ENCODE results near the gene CADPS. TPM values are rescaled to one million over a fixed set of nuclear protein-coding genes. Genes with fewer than 3 reads are reported as not detected.
A peak's percentile ranks its signal among the peaks of the same experiment; 100 is the strongest.

The CADPS gene
- 61.3 and 76.9 TPM in 2 replicates for total RNA-seq (2014; rRNA removed; shearing (Covaris generic))
- total RNA-seq (2022) = 68.6 and 79.5 TPM in 2 replicates
- Bru-seq, nascent RNA = percentile 83 among the genes with signal in this experiment
- BruChase-seq, experiment 1, labeled RNA remaining after a 6-hour chase = percentile 60 among the genes with signal in this experiment
- BruChase-seq, experiment 2, labeled RNA remaining after a 2-hour chase = percentile 67 among the genes with signal in this experiment
- long read RNA-seq, full-length matches to known transcripts = 15 of 82 reads
- long read RNA-seq, partial matches to known transcripts = 35 of 82 reads
- long read RNA-seq, other reads (novel, unspliced or antisense) = 32 of 82 reads

GRCh38 chr3:62874711-62875557 lies at the start of gene CADPS:
Gene CADPS, minus strand, starts transcription at chr3:62875416. Its CDS starts 387 bp downstream, at chr3:62875029.
- H3K4me3 ChIP-seq (ENCODE audit: low read depth, low read length, poor library complexity, severe bottlenecking) = peak within 1 kb of the TSS; percentile 91
- TF ChIP-seq CTCF (conservative IDR thresholded peaks at IDR 0.05; ENCODE audit: low read length) (no peak), EZH2phosphoT487 (IDR thresholded peaks at IDR 0.05; ENCODE audit: borderline replicate concordance, low read depth, low read length) (no peak)
- ChIA-PET POLR2A (interaction anchor here (1.8 to 7.5 kb wide), 9 partner anchors 16 to 208 kb away, joined by 5 to 77 read pairs (median 30); no protein-coding TSS in a partner anchor), CTCF (ENCODE audit: unreplicated experiment) (interaction anchor here (3.5 kb wide), 1 partner anchor 208 kb away, joined by 25 read pairs; no protein-coding TSS in a partner anchor)
- DNase-seq (ENCODE audit: low spot score) = peak; percentile 83
- H3K79me2 ChIP-seq (ENCODE audit: insufficient read depth, low read depth, low read length) = peaks cover 26% of the 10 kb centered on the region; the same call in 1 of the 2 replicates
- peak within 1 kb of the TSS; percentile 22; the same call in 1 of the 2 replicates for H2AFZ ChIP-seq (ENCODE audit: low read length)
- H3K4me1 ChIP-seq (ENCODE audit: insufficient read depth, low read length, poor library complexity, severe bottlenecking) = peaks cover 36% of the 10 kb centered on the region
- no TSS peak for BruUV-seq (replicated peaks)
- H3K4me2 ChIP-seq (ENCODE audit: low read length) = peak within 1 kb of the TSS; percentile 92
- no peaks in the 10 kb centered on the region for H3K9me2 ChIP-seq (ENCODE audit: insufficient read depth, low read length)
- H3K27ac ChIP-seq (ENCODE audit: low read depth, low read length, poor library complexity, severe bottlenecking) = peak within 1 kb of the TSS; percentile 84
- intact Hi-C loops (cut with micrococcal nuclease; ENCODE audit: unreplicated experiment) = loop anchor here (1.0 to 5.0 kb wide), 4 partner anchors 50 to 318 kb away; no protein-coding TSS in a partner anchor
- no peaks in the 10 kb centered on the region for H3K9me3 ChIP-seq (ENCODE audit: low read length)
- H3K36me3 ChIP-seq (ENCODE audit: insufficient read depth, low read length) = no peaks in the 10 kb centered on the region
- H4K20me1 ChIP-seq (ENCODE audit: insufficient read depth, low read length) = 0 out of 2 replicates have a peak, but pooled peaks cover 5% of the 10 kb centered on the region

GRCh38 chr3:62923066-62923465 lies 47.9 kb upstream of the CADPS start:
- ChIA-PET CTCF (ENCODE audit: unreplicated experiment) (no interaction called here), POLR2A (no interaction called here)
- no peaks in the 10 kb centered on the region for H3K36me3 ChIP-seq (ENCODE audit: insufficient read depth, low read length)
- H3K79me2 ChIP-seq (ENCODE audit: insufficient read depth, low read depth, low read length) = no peaks in the 10 kb centered on the region
- no peaks in the 10 kb centered on the region for H3K4me1 ChIP-seq (ENCODE audit: insufficient read depth, low read length, poor library complexity, severe bottlenecking)
- no peaks in the 10 kb centered on the region; the same call in 1 of the 2 replicates for H3K9me2 ChIP-seq (ENCODE audit: insufficient read depth, low read length)
- no peaks in the 10 kb centered on the region for H4K20me1 ChIP-seq (ENCODE audit: insufficient read depth, low read length)
- DNase-seq (ENCODE audit: low spot score) = no peak
- no TSS peak for BruUV-seq (replicated peaks)
- no peak overlapping the region for H3K4me2 ChIP-seq (ENCODE audit: low read length)
- H3K4me3 ChIP-seq (ENCODE audit: low read depth, low read length, poor library complexity, severe bottlenecking) = no peak overlapping the region
- no peak overlapping the region for H3K27ac ChIP-seq (ENCODE audit: low read depth, low read length, poor library complexity, severe bottlenecking)
- H2AFZ ChIP-seq (ENCODE audit: low read length) = no peak overlapping the region
- TF ChIP-seq EZH2phosphoT487 (IDR thresholded peaks at IDR 0.05; ENCODE audit: borderline replicate concordance, low read depth, low read length) (no peak), CTCF (conservative IDR thresholded peaks at IDR 0.05; ENCODE audit: low read length) (no peak)
- intact Hi-C loops (cut with micrococcal nuclease; ENCODE audit: unreplicated experiment) = no loop called here
- H3K9me3 ChIP-seq (ENCODE audit: low read length) = no peaks in the 10 kb centered on the region

Measured in OCI-LY7 (cell line).